ENCODE measurements around the gene THSD4. TPM values are rescaled to one million over a fixed set of nuclear protein-coding genes. Genes with fewer than 3 reads are reported as not detected.

Gene THSD4
- total RNA-seq, 1 donor: 50.9 TPM

- TF ChIP-seq CTCF (IDR thresholded peaks at IDR 0.05; ENCODE audit: insufficient read depth, low read length): no peak
- no peak for DNase-seq (ENCODE audit: low read depth)
- no peak overlapping the region for H3K4me3 ChIP-seq (ENCODE audit: low read depth, low read length)
Measured at GRCh38 chr15:71444866-71445590, 329.8 kb downstream of the THSD4 start.

GRCh38 chr15:71447328-71448250, 332.3 kb downstream of the THSD4 start:
- DNase-seq (ENCODE audit: low read depth): no peak
- no peak overlapping the region for H3K4me3 ChIP-seq (ENCODE audit: low read depth, low read length)

DNA sequence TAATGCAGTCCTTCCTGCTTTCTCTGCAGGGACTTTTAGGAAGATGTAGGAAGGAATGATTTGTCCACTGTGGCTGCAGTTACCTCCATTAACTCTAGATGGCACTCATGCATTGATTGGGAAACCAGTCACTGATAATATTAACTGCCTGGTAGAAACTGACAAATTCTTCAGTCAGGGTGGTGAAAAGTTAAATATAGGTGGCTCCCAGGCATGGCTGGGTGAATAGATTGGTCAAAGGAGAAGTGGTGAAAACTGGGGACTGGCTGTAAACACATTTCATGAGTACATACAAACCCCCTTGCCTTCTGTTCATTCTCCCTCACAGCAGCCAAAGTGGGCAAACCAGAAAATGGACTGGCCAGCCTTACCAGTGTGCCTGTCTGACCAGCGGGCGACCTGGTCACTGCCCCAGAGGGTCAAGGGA, 333.4 kb downstream of the THSD4 start:
- H3K4me3 ChIP-seq (ENCODE audit: low read depth, low read length): no peak overlapping the region
- TF ChIP-seq CTCF (IDR thresholded peaks at IDR 0.05; ENCODE audit: insufficient read depth, low read length): peak; percentile 93
- peak; percentile 86 for DNase-seq (ENCODE audit: low read depth)

More at GRCh38 chr15:71447328-71448250, 332.3 kb downstream of the THSD4 start:
- TF ChIP-seq CTCF (IDR thresholded peaks at IDR 0.05; ENCODE audit: insufficient read depth, low read length): no peak

DNA sequence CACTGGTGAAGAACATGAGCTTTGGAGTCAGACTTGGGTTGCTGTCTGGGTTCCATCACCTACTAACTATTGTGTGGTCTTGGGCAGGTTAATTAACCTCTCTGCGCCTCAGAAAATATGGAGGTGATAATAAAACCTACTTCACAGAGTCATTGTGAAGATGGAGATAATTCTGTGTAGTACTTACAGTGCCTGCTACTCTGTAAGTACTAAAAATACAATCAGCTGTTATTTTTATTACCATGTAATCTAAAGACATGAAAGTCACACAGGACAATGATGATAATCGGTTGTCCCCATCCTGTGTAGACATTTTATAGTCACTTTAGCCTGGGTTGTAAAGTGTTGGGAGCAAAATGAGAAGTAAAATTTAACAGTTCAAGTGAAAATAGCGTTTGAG, 334.1 kb downstream of the THSD4 start:
- TF ChIP-seq CTCF (IDR thresholded peaks at IDR 0.05; ENCODE audit: insufficient read depth, low read length): no peak
- DNase-seq (ENCODE audit: low read depth): no peak
- H3K4me3 ChIP-seq (ENCODE audit: low read depth, low read length): no peak overlapping the region

DNA sequence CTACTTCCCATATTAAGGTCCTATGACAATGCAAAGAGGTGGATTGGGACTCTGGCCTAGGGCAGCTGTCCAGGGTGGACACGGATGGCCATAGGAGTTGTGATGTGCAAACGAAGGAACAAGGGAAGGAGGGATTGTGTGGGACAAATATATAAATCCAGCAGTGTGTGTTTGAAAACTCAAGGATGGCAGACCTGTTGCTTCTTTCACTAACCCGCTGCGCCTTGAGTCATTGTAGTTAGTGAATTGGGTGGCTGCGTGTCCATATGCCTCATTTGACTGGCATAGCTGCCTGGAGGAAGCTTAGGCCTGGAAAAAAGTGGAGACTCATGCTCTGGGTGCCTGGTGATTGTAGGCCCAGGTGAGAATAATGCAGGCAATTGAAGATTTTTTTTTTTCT, 334.7 kb downstream of the THSD4 start:
- no peak for DNase-seq (ENCODE audit: low read depth)
- no peak for TF ChIP-seq CTCF (IDR thresholded peaks at IDR 0.05; ENCODE audit: insufficient read depth, low read length)

DNA sequence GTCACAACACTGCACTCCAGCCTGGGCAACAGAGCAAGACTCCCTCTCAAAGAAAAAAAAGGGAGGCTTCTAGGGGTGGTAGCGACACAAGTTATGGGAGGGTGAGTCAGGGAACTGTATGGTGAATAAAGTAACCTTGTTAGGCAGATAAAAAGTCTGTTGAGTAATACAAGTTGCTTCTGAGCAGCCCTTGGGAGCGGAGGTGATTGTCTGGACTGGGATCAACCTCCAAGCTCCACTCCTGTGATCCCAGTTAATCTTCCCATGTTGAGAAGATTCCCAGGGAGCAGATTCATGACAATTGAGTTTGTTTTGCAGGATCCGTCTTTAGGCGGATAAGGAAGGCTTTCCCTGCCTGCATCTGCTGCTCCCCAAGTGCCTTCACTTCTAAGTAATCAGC, 335.9 kb downstream of the THSD4 start:
- DNase-seq (ENCODE audit: low read depth): no peak
- H3K4me3 ChIP-seq (ENCODE audit: low read depth, low read length): no peak overlapping the region
- TF ChIP-seq CTCF (IDR thresholded peaks at IDR 0.05; ENCODE audit: insufficient read depth, low read length): no peak

More for the DNA sequence above, 334.7 kb downstream of the THSD4 start:
- no peak overlapping the region for H3K4me3 ChIP-seq (ENCODE audit: low read depth, low read length)

All from fibroblast of the aortic adventitia (primary cell).